NCI-H2029 (cell line): ENCODE results near the gene ANKS4B.
"Not testable (repeated sequence)": the region's sequence is repeated elsewhere in the genome, so short reads cannot be mapped to it uniquely, and the experiment has no call there.

ENCODE experiments used
- DNase-seq: peaks from one replicate; lab custom pipeline; 2025; lab: John Stamatoyannopoulos, UW

The ANKS4B gene, protein sequence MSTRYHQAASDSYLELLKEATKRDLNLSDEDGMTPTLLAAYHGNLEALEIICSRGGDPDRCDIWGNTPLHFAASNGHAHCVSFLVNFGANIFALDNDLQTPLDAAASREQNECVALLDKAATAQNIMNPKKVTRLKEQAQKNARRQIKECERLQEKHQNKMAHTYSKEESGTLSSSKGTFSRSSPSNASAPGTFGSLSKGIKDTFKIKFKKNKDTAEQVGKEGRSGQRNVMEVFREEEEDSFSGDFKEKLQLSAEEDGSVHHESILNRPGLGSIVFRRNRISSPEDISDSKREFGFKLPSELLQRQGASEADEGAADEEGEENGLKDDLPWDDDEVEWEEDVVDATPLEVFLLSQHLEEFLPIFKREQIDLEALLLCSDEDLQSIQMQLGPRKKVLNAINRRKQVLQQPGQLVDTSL

DNA sequence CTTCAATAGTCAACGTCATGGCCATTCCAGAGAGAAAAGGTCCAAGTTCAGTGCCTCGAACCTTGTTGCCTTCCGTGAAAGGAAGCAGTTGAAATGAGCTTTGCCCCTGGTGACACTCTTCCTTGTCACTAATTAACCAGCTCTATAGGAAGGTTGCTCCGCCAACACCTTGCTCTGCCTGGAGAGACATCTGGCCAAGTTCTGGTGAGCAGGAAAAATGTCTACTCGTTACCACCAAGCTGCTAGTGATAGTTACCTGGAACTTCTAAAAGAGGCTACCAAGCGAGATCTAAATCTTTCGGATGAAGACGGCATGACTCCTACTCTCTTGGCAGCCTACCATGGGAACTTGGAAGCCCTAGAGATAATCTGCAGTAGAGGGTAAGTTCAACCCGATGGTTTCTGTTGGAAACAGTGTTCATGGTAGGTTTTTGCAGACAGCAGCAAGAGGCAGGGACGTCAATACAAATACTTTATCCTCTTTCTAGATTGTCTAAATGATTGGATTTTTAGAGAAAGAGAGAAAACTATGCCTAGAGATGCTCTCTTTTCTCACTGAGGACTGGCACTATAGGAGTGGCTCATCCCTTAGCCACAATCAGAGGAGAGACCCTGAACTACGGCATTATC is at the start of gene ANKS4B:
Gene ANKS4B (plus strand): TSS at position 179 of the 630 bp plus-strand sequence. CDS start 39 bp downstream, at position 218.
- no peak for DNase-seq

DNA sequence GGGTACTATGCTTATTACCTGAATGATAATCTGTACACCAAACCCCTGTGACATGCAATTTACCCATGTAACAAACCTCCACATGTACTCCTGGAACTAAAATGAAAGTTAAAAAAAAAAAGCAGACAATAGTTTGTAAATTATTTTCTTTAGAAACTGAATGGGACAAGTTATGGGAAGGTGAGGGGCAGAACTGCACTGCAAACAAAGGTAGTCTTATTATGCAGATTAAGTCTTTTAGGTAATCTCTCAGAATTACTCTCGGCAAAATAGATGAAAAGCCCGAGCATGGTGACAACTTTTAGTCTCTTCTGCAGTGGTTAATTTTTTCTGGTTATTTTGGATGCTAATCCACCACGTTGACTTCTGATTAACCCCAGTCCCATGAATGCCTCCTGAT is 49.5 kb upstream of the ANKS4B start:
- DNase-seq, result no peak

DNA sequence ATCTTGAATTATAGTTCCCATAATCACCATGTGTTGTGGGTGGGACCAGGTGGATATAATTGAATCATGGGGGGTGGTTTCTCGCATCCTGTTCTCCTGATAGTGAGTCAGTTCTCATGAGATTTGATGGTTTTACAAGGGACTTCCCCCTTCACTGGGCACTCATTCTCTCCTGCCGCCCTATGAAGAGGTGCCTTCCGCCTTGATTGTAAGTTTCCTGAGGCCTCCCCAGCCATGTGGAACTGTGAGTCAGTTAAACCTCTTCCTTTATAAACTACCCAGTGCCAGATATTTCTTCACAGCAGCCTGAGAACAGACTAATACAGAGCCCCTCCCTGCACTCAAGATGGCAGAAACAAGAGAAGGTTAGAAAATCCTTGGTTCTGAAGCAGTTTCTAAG is 48.7 kb upstream of the ANKS4B start:
- DNase-seq, result no peak

DNA sequence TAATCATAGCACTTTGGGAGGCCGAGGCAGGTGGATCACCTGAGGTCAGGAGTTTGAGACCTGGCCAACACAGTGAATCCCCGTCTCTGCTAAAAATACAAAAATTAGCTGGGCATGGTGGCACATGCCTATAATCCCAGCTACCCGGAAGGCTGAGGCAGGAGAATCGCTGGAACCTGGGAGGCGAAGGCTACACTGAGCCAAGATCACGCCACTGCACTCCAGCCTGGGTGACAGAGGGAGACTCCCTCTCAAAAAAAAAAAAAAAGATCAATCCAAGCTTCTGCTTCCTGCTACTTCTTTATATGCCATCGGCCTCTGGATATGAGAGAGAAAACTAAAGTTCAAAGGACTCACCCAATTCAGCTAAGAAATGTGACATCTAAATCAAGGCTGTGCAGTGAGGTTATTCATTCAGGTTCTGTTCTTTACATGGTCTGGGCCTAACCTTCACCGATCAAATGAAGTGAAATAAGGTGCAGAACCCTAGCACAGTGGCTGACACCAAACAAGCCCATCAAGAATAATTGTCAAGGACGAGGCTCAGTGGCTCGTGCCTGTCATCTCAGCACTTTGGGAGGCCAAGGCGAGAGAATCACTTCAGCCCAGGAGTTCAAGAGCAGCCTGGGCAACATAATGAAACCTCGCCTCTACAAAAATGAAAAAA is 47.7 kb upstream of the ANKS4B start:
- DNase-seq, result no peak

DNA sequence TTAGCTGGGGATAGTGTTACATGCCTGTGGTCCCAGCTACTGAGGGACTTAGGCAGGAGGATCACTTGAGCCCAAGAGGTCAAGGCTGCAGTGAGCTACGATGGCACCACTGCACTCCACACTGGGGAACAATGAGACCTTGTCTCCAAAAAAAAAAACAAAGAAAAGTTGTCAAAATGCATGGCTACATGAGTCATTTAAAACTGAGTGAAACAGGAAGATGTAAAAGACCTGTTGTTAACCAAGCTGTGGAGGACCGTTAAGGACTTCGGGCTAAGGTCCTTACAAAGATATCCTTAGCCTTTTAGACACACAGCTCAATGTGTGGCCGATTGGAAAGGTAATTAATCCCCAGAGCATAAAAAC is 47.2 kb upstream of the ANKS4B start:
- no peak for DNase-seq

DNA sequence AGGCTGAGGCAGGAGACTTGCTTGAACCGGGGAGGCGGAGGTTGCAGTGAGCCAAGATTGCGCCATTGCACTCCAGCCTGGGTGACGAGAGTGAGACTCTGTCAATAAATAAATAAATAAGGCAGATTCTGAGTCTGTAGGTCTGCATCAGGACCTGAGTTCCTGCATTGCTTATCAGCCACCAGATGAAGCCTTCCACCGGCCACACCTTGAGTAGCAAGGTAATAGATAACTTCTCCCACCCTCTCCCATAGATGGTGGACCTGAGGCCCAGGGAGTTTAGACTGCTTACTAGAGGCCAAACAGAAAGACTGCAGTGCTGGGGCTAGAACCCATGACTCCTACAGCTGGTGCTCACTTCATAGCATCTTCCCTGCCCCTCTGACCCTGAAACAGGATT is 44.2 kb upstream of the ANKS4B start:
- DNase-seq, result no peak

DNA sequence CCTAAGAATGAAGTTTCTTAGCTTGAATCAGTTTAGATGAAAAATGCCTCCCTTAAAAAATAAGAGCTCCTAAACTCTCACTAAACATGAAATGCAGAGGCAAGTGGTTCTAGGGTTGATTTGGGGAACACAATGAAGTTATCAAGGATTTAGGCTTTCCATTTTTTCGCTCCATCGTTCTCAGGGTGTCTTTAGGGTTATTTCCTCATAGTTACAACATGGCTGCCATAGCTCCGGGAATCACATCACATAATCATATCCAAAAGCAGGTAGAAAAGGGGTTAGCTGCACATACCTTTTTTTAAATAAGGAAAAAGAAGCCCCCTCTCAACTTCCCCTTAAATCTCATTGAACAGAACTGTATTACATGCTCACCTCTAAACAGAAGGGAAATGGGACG is 43.5 kb upstream of the ANKS4B start:
- DNase-seq, result no peak

DNA sequence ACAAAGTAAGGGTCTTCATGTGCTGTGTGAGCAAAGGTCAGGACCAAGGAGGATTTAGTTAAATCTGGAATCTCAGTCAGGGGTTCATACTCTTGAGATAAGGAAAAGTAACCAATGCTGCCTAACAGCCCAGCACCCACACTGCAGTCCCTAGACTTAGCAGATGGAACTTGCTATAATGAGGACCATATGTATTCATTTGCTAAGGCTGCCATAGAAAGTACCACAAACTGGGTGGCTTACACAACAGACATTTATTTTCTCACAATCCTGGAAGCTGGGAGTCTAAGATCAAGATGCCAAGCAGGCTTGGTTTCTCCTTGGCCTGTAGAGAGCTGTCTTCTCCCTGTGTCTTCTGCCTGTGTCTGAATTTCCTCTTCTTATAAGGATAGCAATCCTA is 42.9 kb upstream of the ANKS4B start:
- no peak for DNase-seq

DNA sequence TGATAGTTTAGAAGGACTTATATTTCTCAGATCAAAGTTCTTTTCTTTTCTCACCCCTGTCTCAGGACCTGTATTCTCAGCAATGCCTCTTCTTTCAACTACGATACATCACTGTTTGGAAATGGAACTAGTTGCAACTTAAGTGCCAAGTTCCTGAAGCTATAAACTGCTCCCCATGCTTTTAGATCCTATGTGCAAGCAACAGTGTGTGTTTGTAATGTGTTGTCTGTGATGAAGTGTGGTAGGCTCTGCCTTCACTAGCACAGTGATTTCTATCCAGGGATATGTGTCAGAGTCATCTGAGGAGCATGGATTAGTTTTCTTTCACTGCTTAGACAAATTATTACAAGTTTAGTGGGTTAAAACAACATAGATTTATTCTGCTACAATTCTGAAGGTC is 40.5 kb upstream of the ANKS4B start:
- DNase-seq, result no peak

DNA sequence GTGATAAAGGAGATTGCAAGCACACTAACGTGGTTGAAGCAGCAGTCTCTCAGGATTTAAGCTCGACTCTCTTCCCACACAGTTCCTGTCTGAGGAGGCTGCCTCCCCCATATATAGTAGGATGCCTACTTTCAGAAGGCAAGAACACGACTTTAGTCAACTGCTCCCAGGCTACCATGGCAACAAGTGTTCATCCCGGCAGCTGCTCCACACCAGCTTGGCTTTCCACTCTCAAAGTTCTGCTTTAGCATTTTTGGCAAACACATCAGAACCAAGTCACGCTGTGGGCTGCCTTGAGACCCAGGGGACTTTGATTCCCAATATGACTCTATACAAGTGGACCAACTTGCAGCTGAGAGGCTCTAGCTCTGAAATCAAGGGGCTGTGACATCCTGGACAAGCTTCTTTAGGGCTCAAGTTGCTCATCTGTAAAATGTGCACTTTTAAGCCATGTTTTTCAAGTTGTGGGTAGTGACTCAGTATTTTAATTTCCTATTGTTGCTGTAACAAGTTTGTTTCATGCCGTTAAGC is 38.7 kb upstream of the ANKS4B start:
- no peak for DNase-seq

DNA sequence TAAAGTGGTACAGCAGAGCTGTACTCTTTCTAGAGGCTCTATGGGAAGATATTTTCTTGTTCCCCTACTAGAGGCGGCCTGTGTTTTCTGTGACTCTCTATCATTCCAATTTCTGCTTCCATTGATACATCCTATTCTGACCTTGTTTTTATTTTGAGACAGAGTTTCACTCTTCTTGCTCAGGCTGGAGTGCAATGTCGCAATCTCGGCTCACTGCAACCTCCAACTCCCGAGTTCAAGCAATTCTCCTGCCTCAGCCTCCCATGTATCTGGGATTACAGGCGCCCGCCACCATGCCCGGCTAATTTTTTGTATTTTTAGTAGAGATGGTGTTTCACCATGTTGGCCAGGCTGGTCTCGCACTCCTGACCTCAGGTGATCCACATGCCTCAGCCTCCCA is 38.2 kb upstream of the ANKS4B start:
- DNase-seq, result not testable (repeated sequence)

DNA sequence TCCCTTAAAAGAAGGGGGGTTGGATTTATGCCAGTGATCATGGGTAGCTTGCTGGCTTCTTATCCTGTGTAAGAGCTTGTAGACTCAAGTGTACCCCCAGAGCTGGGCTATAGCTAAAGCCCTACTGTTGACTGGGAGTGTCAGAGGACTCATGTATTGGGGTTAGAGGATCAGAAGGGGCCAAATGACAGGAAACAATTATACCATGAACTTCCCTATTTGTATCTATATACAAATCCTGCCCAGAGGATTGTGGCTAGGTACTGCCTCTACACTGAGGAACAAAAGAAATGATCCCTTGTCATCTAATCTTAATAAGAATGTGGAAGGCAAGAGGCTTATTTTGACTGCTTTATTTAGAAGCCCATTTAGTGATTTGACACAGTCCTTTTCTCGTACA is 36.4 kb upstream of the ANKS4B start:
- no peak for DNase-seq

DNA sequence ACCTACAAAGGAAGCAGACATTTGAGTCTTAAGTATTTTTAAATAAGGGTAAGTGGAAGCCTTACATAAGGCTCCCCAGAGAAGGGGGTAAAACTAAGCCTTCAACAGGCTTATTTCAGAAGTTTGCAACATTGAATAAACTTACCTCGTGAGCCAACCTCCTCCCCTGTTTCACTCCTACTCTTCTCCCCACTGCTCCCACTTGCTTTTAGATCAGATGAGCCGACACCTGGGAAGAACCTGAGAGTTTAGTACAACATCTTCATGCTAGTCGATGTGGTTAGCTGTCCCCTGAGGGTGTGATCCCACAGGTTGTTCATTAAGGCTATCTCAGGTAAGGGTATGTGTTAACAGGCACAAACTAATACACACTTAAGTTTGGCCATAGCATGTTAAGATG is 35.9 kb upstream of the ANKS4B start:
- no peak for DNase-seq

DNA sequence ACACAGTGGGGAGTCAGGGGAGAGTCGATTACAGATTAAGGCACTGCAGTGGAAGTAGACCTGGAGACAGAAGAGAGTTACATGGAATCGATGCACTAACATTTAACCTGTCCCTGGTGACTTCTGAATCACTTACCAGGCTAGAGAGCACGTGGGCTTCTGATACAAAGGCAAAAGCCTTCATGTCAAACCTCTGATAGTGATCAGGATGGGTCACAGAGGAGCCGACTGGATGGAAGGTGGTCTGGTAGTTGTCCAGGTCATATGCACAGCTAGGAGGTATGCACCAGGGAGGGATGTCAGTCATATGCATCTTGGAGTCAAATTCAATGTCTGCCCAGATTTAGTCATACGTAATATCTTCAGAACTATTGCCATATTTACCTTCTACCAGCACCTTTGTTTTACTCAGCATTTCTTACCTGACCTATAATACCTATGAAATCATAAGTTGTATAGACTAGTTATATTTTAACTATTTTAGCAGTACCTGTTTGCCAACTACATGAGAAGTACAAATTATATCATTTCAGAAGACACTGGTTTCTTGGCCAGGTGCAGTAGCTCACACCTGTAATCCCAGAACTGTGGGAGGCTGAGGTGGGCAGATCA is 33.8 kb upstream of the ANKS4B start:
- no peak for DNase-seq

DNA sequence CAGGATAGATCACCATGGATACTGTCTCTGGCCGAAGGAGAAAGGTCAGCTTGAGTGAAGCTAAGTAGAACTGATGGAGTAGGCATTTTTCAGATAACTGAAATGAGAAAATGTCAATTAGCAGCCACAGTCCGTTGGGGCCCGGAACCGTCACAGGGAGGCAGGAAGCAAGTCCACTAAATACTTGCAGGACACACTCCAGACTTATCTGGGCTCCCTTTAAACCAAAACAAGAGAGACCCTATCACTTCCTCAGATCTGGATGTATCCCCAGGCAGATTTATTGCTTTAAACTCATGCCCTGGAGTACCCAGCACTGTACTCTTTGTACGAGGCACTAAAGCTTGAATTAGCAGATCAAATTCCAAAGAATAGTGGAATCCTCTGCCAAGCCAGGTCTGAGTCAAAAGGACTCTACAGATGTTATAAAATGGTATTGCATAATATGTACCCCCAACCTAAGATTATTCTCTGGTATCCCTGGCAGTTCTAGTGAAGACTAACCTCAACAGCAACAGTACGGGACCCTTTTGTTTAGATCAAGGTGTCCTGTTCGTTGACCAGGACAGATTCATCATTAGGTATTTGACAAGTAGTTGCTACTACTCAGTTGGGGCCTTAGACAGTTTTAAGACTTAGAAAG is 30.2 kb upstream of the ANKS4B start:
- no peak for DNase-seq

DNA sequence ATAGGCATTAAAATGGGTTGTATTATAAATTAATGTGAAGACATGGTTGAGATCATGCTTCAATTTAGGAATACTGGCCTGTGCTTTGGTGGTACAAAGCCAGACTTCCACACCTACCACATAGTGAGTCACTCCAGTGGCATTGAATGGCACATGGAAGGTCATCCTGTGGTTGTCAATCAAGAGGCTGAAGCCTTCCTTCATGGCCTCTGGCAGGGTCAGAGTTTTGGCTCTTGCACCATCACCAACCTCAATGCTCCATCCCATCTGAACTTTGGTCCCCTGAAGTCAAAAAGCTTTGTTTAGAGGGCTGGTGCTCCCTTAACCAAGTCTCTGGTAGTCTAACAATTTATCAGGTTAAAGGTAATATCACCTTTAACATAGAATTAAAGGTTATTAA is 28.2 kb upstream of the ANKS4B start:
- no peak for DNase-seq

DNA sequence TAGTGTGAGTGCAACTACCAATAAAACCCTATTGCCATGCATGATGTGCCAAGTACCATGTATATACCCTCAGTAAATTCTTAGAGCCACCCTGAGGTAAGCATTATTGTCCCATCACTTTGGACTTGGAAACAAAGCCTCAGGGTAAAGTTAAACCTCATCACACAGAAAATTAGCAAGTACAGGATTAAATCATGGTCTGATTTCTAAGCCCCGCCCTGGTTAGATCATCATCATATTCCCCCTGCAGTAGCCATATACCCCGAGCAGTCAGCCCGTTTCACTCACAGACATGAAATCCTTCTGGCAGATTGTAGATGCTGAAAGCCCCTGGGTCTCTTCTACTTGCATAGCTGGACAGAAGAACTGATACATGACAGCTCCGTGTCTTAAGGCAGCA is 26.9 kb upstream of the ANKS4B start:
- no peak for DNase-seq

DNA sequence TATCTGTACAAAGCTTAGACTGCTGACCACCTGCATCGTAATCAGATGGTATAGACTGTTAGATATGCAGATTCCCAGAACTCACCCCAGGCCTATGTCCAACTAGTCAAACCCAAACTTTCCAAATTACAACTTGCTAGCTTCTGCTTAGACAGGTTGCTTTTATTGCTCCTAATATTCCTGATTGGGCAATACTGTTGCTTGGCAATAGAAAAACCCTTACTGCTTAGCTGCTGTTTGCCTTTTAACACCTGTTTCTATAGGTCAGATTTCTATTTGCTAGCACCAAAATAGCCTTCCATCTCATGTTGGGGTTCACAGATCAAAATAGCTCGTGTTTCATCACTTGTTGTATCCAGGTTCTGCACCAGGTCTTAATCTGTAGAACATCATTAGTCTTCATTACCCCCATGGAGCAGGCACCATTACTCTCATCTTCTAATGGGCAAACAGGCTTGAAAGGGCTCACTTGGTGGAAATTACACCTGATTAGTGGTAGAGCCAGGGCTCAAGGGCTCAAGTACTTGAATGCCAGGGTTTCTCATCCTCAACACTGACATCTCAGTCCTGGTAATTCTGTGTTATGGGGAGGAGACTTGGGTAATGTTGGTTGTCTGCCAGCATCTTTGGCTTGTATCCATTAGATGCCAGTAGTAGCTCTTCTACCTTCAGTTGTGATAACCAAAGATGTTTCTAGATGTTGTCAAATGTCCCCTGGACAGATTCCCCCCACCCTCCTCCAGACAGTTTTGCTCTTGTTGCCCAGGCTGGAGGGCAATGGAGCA is 24.9 kb upstream of the ANKS4B start:
- peak; percentile 50 for DNase-seq

DNA sequence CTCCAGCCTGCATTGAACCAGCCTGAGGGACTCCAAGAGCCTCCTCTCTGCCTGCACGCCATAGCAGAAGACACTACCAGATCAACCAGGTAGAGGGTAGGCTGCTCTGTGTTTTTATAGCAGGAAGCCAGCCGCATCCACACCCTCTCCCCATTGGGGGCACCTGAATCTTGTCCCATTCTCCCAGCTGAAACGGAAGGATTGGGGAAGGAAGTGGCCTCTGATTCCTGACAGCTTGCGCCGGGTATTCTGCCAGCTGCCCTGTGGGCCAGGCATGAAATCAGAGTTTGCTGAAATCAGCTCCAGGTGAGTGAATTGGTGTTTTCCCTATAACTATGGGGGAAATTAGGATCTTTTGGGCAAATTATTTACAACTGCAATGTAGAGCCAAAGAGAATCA is 22.0 kb upstream of the ANKS4B start, which contains the start of gene ZP2:
Gene ZP2 (minus strand): TSS at position 89 of the 400 bp plus-strand sequence. CDS start 27 bp downstream, at position 62.
- no peak for DNase-seq

DNA sequence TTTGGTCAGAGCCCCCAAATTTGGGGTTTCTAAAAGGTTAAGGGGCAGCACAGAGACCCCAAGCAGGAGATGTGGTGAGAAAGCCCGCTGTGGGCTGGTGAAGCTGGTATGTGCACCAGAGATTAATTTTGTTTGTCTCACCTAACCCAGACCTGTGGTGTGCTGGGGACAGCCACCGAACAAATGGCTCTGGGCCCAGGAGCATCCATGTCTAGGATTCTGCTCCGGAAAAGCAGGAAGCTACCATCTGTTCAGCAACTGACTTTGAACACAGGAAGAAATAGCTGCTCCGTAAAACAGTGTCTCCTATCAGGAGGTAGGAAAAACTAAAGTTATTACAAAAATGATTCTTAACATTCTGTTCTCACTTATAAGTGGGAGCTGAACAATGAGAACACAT is 19.4 kb upstream of the ANKS4B start:
- no peak for DNase-seq

DNA sequence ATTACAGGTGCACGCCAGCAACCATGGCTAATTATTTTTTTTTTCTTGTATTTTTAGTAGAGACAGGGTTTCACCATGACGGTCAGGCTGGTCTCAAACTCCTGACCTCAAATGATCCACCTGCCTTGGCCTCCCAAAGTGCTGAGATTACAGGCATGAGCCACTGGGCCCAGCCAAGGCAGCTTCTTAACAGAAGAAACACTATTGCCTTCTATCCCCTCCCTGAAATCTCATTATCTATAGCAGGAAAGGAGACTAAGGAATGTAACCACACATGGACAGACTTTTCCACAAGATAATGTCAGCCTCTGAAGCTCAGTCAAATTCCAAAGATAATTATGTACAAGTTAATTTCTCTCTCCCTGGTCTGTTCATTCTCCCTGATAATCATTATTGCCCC is 16.4 kb upstream of the ANKS4B start:
- DNase-seq, result no peak
